NCI-H2107 treated with DMSO at 0.1 percent for 48 hours (cell line): ENCODE results near the gene SPRED2.

Experiments used
- DNase-seq: peaks from one replicate; lab custom pipeline; 2025; ENCODE audit not compliant: unreplicated experiment; lab: John Stamatoyannopoulos, UW

The SPRED2 gene

GRCh38 chr2:65432227-65433190 lies at the start of gene SPRED2:
TSS of gene SPRED2 (minus strand) at chr2:65432599. CDS start at chr2:65431987, 612 bp downstream.
- DNase-seq, result peak; percentile 53

GRCh38 chr2:65481961-65482360 lies 49.6 kb upstream of the SPRED2 start:
- DNase-seq, result no peak

GRCh38 chr2:65479524-65479923 lies 47.1 kb upstream of the SPRED2 start:
- no peak for DNase-seq

GRCh38 chr2:65478498-65479135 lies 46.2 kb upstream of the SPRED2 start:
- no peak for DNase-seq

- DNase-seq, result no peak
These were observed 45.2 kb upstream of the SPRED2 start for GRCh38 chr2:65477590-65477989.

GRCh38 chr2:65476778-65477177 lies 44.4 kb upstream of the SPRED2 start:
- DNase-seq, result no peak

- DNase-seq, result no peak
These were observed 42.6 kb upstream of the SPRED2 start for GRCh38 chr2:65475000-65475399.

GRCh38 chr2:65473045-65473444 lies 40.6 kb upstream of the SPRED2 start:
- DNase-seq, result no peak

- no peak for DNase-seq
These were observed 39.0 kb upstream of the SPRED2 start for GRCh38 chr2:65471409-65471808.

- no peak for DNase-seq
These were observed 34.2 kb upstream of the SPRED2 start for GRCh38 chr2:65466551-65466950.

GRCh38 chr2:65465857-65466256 lies 33.5 kb upstream of the SPRED2 start:
- no peak for DNase-seq

GRCh38 chr2:65465124-65465523 lies 32.7 kb upstream of the SPRED2 start:
- no peak for DNase-seq

- no peak for DNase-seq
These were observed 32.2 kb upstream of the SPRED2 start for GRCh38 chr2:65464604-65465003.

- DNase-seq, result no peak
These were observed 26.6 kb upstream of the SPRED2 start for GRCh38 chr2:65458999-65459398.

- DNase-seq, result no peak
These were observed 24.5 kb upstream of the SPRED2 start for GRCh38 chr2:65456886-65457285.

GRCh38 chr2:65456064-65456463 lies 23.7 kb upstream of the SPRED2 start:
- no peak for DNase-seq

- DNase-seq, result no peak
These were observed 21.5 kb upstream of the SPRED2 start for GRCh38 chr2:65453916-65454315.

- no peak for DNase-seq
These were observed 19.9 kb upstream of the SPRED2 start for GRCh38 chr2:65452150-65452895.

GRCh38 chr2:65450810-65451209 lies 18.4 kb upstream of the SPRED2 start:
- DNase-seq, result no peak

GRCh38 chr2:65450393-65450792 lies 18.0 kb upstream of the SPRED2 start:
- no peak for DNase-seq

GRCh38 chr2:65443509-65444186 lies 11.2 kb upstream of the SPRED2 start:
- DNase-seq, result no peak
